B cell (primary cell): Measurements from ENCODE around the gene CNR2.

Source experiments
- EZH2 ChIP-seq: IDR thresholded peaks from 2 replicates; pipeline ENCODE4 v1.6.1; 2012; ENCODE audit warnings: borderline replicate concordance, low read depth, mild to moderate bottlenecking, moderate library complexity, low read length; ENCODE audit not compliant: insufficient read depth, poor library complexity, severe bottlenecking
- TF ChIP-seq, protein P1 (sequence below): fragments of 200-600 bp; IDR thresholded peaks from one replicate; pipeline ENCODE4 v1.8.0; 2022; ENCODE audit warnings: antibody characterized with exemption, mild to moderate bottlenecking

DNA sequence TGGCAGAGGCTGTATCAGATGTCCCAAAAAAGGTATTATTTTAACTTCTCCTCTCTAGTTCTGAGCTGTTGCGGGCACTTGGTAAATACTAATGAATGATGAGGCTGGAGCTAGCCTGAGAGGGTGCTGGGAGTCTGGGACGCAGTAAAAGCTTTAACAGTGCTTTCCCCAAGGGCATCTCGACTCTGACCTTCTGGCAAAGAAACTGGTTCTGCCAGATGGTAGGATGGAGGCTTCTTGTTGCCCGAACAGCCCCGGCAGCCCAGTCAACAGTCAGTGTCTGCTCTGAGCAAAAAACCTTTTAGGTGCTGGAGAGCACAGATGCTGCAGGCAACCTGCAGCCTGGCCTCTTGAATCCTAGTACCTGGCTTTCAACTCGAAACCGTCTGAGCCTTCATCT is 43.9 kb upstream of the CNR2 start:
- TF ChIP-seq, protein P1, sequence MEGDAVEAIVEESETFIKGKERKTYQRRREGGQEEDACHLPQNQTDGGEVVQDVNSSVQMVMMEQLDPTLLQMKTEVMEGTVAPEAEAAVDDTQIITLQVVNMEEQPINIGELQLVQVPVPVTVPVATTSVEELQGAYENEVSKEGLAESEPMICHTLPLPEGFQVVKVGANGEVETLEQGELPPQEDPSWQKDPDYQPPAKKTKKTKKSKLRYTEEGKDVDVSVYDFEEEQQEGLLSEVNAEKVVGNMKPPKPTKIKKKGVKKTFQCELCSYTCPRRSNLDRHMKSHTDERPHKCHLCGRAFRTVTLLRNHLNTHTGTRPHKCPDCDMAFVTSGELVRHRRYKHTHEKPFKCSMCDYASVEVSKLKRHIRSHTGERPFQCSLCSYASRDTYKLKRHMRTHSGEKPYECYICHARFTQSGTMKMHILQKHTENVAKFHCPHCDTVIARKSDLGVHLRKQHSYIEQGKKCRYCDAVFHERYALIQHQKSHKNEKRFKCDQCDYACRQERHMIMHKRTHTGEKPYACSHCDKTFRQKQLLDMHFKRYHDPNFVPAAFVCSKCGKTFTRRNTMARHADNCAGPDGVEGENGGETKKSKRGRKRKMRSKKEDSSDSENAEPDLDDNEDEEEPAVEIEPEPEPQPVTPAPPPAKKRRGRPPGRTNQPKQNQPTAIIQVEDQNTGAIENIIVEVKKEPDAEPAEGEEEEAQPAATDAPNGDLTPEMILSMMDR, result no peak
- no peak for TF ChIP-seq EZH2
